Fibroblast of lung (primary cell): ENCODE results near the gene FLOT1.

Experiments
- EZH2 ChIP-seq: IDR thresholded peaks from 2 replicates; pipeline ENCODE4 v1.5.1; 2012; ENCODE audit warnings: low read length, control low read depth, mild to moderate bottlenecking; ENCODE audit errors: missing control alignments
- TF ChIP-seq, protein P1 (sequence below), 2 donors: IDR thresholded peaks in 1 of 2; conservative IDR thresholded peaks in 1 of 2; 1 replicate in 1 of 2; 2 replicates in 1 of 2; pipeline ENCODE4 v1.5.1; 2011 to 2012; ENCODE audit warnings: low read length in 2 of 2, control low read depth in 1 of 2, inconsistent platforms in 1 of 2, low read depth in 1 of 2, mild to moderate bottlenecking in 1 of 2

GRCh38 chr6:30683980-30684338 is 58.5 kb downstream of the FLOT1 start:
- TF ChIP-seq, protein P1, sequence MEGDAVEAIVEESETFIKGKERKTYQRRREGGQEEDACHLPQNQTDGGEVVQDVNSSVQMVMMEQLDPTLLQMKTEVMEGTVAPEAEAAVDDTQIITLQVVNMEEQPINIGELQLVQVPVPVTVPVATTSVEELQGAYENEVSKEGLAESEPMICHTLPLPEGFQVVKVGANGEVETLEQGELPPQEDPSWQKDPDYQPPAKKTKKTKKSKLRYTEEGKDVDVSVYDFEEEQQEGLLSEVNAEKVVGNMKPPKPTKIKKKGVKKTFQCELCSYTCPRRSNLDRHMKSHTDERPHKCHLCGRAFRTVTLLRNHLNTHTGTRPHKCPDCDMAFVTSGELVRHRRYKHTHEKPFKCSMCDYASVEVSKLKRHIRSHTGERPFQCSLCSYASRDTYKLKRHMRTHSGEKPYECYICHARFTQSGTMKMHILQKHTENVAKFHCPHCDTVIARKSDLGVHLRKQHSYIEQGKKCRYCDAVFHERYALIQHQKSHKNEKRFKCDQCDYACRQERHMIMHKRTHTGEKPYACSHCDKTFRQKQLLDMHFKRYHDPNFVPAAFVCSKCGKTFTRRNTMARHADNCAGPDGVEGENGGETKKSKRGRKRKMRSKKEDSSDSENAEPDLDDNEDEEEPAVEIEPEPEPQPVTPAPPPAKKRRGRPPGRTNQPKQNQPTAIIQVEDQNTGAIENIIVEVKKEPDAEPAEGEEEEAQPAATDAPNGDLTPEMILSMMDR (conservative IDR thresholded peaks at IDR 0.05 in 1 of 2, IDR thresholded peaks at IDR 0.05 in 1 of 2; ENCODE audit: low read depth in 1 of 2, low read length in 2 of 2): no peak
- TF ChIP-seq EZH2: no peak
